Measurements from ENCODE around the gene HGFAC. TPM values are rescaled to one million over a fixed set of nuclear protein-coding genes. Genes with fewer than 3 reads are reported as not detected.

The HGFAC gene
- total RNA-seq, 1 experiment from 2014 or later = 0.28 TPM

- Mint-ChIP-seq H3K27ac (ENCODE audit: low read depth, unreplicated experiment) (no peak overlapping the region), H3K4me3 (ENCODE audit: unreplicated experiment) (no peak overlapping the region), H3K4me1 (ENCODE audit: insufficient read depth, unreplicated experiment) (peaks cover 9% of the 10 kb centered on the region), H3K9me3 (ENCODE audit: unreplicated experiment) (no peaks in the 10 kb centered on the region), H3K36me3 (ENCODE audit: insufficient read depth, unreplicated experiment) (no peaks in the 10 kb centered on the region), H3K27me3 (ENCODE audit: insufficient read depth, unreplicated experiment) (no peaks in the 10 kb centered on the region)
- TF ChIP-seq CTCF (IDR thresholded peaks at IDR 0.05; ENCODE audit: unreplicated experiment) = no peak
- intact Hi-C loops (cut with micrococcal nuclease) = no loop called here
- ChIA-PET POLR2A (interaction anchor here (1.7 kb wide), 1 partner anchor 97 kb away, joined by 8 read pairs; no protein-coding TSS in a partner anchor), CTCF (no interaction called here)
- no TSS peak for BruUV-seq (replicated peaks)
- no peak for DNase-seq (ENCODE audit: unreplicated experiment)
These were observed 41.7 kb downstream of the HGFAC start for GRCh38 chr4:3483471-3483921.

- TSS peak; percentile 43 for BruUV-seq (replicated peaks)
- no peaks in the 10 kb centered on the region for H3K36me3 Mint-ChIP-seq (ENCODE audit: insufficient read depth, unreplicated experiment)
- no peak overlapping the region for H3K27ac Mint-ChIP-seq (ENCODE audit: low read depth, unreplicated experiment)
- ChIA-PET CTCF (interaction anchor here (0.6 to 0.8 kb wide), 4 partner anchors 299 to 1673 kb away, joined by 3 to 5 read pairs (median 4); no protein-coding TSS in a partner anchor), POLR2A (interaction anchor here (0.8 to 1.7 kb wide), 2 partner anchors 50 to 98 kb away, joined by 4 to 8 read pairs; no protein-coding TSS in a partner anchor)
- H3K27me3 Mint-ChIP-seq (ENCODE audit: insufficient read depth, unreplicated experiment) = no peaks in the 10 kb centered on the region
- DNase-seq (ENCODE audit: unreplicated experiment) = peak; percentile 82
- peak overlapping the region; percentile 66 for H3K4me3 Mint-ChIP-seq (ENCODE audit: unreplicated experiment)
- intact Hi-C loops (cut with micrococcal nuclease) = no loop called here
- no peak for TF ChIP-seq CTCF (IDR thresholded peaks at IDR 0.05; ENCODE audit: unreplicated experiment)
- no peaks in the 10 kb centered on the region for H3K9me3 Mint-ChIP-seq (ENCODE audit: unreplicated experiment)
- H3K4me1 Mint-ChIP-seq (ENCODE audit: insufficient read depth, unreplicated experiment) = peaks cover 9% of the 10 kb centered on the region
These were observed 42.5 kb downstream of the HGFAC start for GRCh38 chr4:3484057-3484973.

GRCh38 chr4:3485011-3485791 lies 43.4 kb downstream of the HGFAC start:
- intact Hi-C loops (cut with micrococcal nuclease) = no loop called here
- ChIA-PET CTCF (interaction anchor here (0.7 to 0.8 kb wide), 3 partner anchors 298 to 1672 kb away, joined by 3 to 5 read pairs (median 4); no protein-coding TSS in a partner anchor), POLR2A (interaction anchor here (0.8 to 1.7 kb wide), 2 partner anchors 50 to 99 kb away, joined by 4 to 8 read pairs; no protein-coding TSS in a partner anchor)
- no peak for DNase-seq (ENCODE audit: unreplicated experiment)
- H3K4me3 Mint-ChIP-seq (ENCODE audit: unreplicated experiment) = peak overlapping the region; percentile 66
- peaks cover 5% of the 10 kb centered on the region for H3K36me3 Mint-ChIP-seq (ENCODE audit: insufficient read depth, unreplicated experiment)
- no peak overlapping the region for H3K27ac Mint-ChIP-seq (ENCODE audit: low read depth, unreplicated experiment)
- no peaks in the 10 kb centered on the region for H3K27me3 Mint-ChIP-seq (ENCODE audit: insufficient read depth, unreplicated experiment)
- peaks cover 9% of the 10 kb centered on the region for H3K4me1 Mint-ChIP-seq (ENCODE audit: insufficient read depth, unreplicated experiment)
- TF ChIP-seq CTCF (IDR thresholded peaks at IDR 0.05; ENCODE audit: unreplicated experiment) = no peak
- no peaks in the 10 kb centered on the region for H3K9me3 Mint-ChIP-seq (ENCODE audit: unreplicated experiment)
- BruUV-seq (replicated peaks) = no TSS peak

Measured in MCF 10A (cell line).